GM12801 (cell line): ENCODE measurements around the gene PTPRR.

Experiments used
- TF ChIP-seq, protein P1 (sequence below): IDR thresholded peaks from one replicate; pipeline ENCODE4 v1.5.1; 2011; ENCODE audit warnings: control low read depth; ENCODE audit not compliant: insufficient read length; ENCODE audit errors: extremely low read depth

Gene PTPRR

DNA sequence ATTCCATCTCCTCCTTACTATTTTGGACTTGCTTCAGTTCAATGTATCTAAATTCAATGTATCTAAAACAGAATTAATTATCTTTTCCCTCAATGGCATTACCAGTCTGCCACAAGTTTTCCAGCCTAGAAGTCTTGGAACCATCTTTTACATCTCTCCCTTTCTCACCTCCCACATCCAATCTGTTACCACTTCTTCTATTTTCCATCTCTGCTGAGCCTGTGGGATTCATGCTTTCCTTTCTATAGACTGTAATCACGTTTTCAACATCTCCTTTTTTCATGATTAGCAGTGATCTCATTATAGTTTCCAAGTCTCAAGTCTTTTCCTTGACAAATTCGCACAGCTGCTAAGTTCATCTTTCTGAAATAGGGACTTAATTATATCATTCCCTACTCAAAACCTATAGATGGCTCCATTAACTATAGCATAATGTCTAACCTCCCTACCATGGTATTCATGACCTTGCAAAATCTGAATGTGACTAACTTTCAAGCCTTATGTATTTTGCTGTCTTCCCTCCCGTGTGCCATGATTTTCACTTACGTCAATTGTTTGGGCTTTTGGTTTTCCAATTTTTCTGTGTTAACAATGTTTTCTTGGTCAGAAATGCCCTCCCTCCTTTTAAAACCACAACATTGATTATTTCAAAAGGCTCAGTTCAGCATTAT, 262.8 kb downstream of the PTPRR start:
- TF ChIP-seq, protein P1, sequence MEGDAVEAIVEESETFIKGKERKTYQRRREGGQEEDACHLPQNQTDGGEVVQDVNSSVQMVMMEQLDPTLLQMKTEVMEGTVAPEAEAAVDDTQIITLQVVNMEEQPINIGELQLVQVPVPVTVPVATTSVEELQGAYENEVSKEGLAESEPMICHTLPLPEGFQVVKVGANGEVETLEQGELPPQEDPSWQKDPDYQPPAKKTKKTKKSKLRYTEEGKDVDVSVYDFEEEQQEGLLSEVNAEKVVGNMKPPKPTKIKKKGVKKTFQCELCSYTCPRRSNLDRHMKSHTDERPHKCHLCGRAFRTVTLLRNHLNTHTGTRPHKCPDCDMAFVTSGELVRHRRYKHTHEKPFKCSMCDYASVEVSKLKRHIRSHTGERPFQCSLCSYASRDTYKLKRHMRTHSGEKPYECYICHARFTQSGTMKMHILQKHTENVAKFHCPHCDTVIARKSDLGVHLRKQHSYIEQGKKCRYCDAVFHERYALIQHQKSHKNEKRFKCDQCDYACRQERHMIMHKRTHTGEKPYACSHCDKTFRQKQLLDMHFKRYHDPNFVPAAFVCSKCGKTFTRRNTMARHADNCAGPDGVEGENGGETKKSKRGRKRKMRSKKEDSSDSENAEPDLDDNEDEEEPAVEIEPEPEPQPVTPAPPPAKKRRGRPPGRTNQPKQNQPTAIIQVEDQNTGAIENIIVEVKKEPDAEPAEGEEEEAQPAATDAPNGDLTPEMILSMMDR = no peak

DNA sequence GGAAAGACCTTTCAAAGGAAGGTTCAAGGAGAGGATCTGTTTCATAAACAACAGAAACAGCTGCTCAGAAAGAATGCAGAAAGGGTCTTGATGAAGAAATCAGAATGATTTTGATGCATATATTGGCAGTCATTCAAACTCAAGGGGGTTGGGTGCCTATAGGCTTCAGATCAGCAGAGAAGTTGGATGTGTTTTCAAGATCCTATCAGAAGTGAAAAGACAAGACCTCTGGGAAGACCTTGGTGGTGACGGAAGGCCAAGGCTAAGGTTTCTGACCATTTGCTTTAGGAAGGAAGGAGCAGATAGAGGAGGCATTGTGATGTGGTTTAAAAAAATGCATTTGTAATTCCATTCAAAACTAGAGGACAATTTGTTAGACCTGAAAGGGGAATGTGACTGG, 268.1 kb downstream of the PTPRR start:
- TF ChIP-seq, protein P1 = no peak

DNA sequence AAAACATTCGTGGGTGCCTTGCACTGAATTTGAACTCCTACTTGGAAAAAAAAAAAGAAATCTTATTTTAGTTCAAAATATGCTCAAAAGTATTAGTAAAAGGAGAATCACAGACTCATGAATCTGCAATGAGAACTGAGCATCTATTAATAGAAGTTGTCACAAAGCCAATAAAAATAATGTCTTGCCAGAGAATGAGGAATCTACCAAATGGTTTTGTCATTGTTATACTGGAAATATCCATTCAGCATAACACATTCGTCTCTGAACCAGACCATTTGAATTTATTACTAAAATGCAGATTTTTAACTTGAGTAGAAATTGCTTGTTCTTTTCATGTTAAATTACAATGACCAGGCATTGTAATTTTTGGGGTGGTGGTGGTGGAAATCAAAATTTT, 271.7 kb downstream of the PTPRR start:
- TF ChIP-seq, protein P1 = no peak

DNA sequence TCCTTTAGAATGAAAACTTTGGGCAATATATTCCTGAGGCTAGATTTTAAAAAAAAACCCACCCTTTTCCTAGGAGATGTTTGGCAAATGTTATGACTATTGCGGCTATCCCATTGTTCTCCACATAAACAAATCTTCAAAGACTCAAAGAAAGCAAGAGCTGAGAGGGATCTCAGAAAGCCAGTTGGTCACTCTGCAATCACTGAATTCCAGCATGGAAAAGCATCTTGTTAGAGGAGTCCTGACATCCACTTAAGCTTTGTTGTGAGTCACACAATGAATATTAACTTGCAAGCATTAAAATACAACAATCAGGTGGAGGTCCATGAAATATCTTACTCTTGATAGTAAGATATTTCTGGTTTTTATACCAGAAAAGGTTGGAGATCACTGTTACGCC, 272.3 kb downstream of the PTPRR start:
- TF ChIP-seq, protein P1 = no peak

DNA sequence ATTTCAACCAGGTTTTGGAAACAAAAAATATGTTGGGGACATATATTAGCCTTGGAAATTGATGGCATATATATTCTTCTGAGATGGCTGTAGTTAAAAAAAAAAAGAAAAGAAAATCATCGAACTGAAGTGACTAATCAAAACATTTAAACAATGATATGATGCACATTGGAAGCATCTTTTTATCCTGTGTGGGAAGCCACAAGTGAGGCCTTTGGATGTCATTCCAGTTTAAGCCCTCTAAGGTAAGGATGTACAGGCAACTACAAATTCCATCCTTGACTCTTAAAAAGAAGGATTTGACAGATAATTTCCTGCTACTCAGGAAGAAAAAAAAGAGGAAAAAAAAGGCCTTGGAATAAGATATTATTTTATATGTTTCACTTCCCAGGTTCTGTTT, 273.7 kb downstream of the PTPRR start:
- TF ChIP-seq, protein P1 = no peak

DNA sequence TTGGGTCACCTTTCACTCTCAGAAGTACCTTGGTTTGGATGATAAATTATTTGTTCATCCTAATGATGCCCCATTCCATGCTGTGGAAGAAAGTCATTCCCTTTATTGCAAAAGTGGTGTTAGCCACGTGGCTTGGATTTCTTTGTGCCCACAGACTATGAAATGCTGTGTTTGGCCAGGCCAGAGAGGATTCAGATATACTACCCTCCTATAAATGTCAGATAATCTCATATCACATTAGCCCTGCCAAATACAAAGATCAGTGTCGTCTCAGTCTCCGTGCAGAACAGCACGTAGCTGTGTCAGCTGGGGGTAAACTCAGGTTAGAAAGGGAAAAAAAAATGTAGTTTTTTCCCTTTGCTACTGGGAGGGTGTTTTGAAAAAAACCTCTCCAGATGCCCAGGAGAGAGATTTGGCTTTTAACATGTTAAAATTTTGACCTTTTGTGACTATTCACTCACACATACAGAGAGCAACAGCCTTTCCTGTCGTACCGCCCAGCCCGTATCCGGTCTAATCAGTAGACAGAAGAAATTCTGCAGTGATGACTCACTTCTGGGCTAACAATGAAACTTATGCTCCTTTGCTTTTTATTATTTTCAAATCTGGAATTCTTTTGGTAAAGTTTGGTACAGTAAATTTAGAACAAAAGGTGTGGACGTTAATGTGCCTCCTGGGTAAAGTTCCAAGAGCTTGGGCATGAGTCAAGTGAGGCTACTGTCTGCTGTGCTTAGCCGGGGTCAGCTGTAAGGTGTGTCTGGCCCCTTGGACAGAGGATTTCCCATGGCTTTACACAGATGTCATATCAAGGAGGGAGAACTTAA, 274.8 kb downstream of the PTPRR start:
- TF ChIP-seq, protein P1 = no peak

DNA sequence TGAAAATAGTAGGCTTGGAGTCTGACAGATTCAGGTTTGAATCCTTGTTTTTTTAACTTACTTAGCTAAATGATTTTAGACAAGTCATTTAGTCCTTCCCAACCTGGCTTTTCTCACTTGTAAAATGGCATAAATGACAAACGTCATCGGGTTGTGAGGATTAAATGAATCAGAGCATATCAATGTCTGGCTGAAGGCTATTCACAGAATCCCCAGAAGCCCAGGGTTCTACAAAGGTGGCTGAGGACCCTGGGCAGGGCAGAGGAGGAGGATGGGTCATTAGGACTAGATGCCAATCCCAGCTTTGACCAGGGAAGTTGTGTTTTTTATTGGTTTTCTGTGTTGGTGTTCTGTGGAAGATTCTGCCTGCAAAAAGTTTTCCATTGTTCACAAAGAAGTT, 275.7 kb downstream of the PTPRR start:
- TF ChIP-seq, protein P1 = no peak
